Measurements from ENCODE around the gene BCL2L11. TPM values are rescaled to one million over a fixed set of nuclear protein-coding genes. Genes with fewer than 3 reads are reported as not detected.

Gene BCL2L11
- total and polyA plus RNA-seq, 9 of the 15 experiments (the other 6 are each of a cell fraction or from before 2014, with no cell fraction given): 2.2 to 18.8 (median 5.0) TPM

GRCh38 chr2:111196435-111196834 is 75.7 kb downstream of the BCL2L11 start (continued):
- TF ChIP-seq MBD2 (IDR thresholded peaks at IDR 0.05; ENCODE audit: borderline replicate concordance, low read depth) (no peak), DPF2 (IDR thresholded peaks at IDR 0.05) (no peak), MCM3 (IDR thresholded peaks at IDR 0.05) (no peak), BRD9 (IDR thresholded peaks at IDR 0.05; ENCODE audit: low read depth, partially characterized antibody) (no peak), ZNF507 (tag; conservative IDR thresholded peaks at IDR 0.05) (no peak), RBM14 (IDR thresholded peaks at IDR 0.05; ENCODE audit: borderline replicate concordance, insufficient read depth, low read depth, low read length) (no peak), ATF3 (IDR thresholded peaks at IDR 0.05) (no peak), ATF3 (CRISPR knock-in tag; conservative IDR thresholded peaks at IDR 0.05) (no peak)

- no peak overlapping the region for H2AFZ ChIP-seq (ENCODE audit: low read depth, low read length)
- no peak overlapping the region for H3K27ac ChIP-seq (ENCODE audit: extremely low read depth, low read depth, low read length)
- no peaks in the 10 kb centered on the region; a peak in 1 of 5 replicates for H3K4me1 ChIP-seq (replicated peaks in 1 of 2; ENCODE audit: control insufficient read depth in 2 of 2, insufficient read depth in 2 of 2, low read length in 2 of 2)
- intact Hi-C loops (cut with micrococcal nuclease) (no loop called here), in situ Hi-C loops (cut with MboI) (no loop called here)
- no peaks in the 10 kb centered on the region for H3K36me3 ChIP-seq (ENCODE audit: control insufficient read depth, insufficient read depth, low read length)
- H4K20me1 ChIP-seq (replicated peaks; ENCODE audit: control insufficient read depth, insufficient read depth, low read length): no peaks in the 10 kb centered on the region; the same call in 1 of the 2 replicates
- no peak overlapping the region for H3K4me2 ChIP-seq (ENCODE audit: insufficient read depth, low read length)
- CTCF ChIA-PET (ENCODE audit: low intra/inter-chr PET ratio): no interaction called here
- no peak overlapping the region for H3K4me3 ChIP-seq
- H3K27me3 ChIP-seq (ENCODE audit: control insufficient read depth in 2 of 2, insufficient read depth in 2 of 2, low read length in 2 of 2): no peaks in the 10 kb centered on the region
- no peak for FAIRE-seq
- no peak for ATAC-seq
- no peaks in the 10 kb centered on the region for H3K9me1 ChIP-seq (ENCODE audit: control insufficient read depth, insufficient read depth, low read length)
- no peaks in the 10 kb centered on the region for H3K9me3 ChIP-seq (replicated peaks; ENCODE audit: control insufficient read depth, insufficient read depth, low read depth, low read length)
- no TSS peak for BruUV-seq (replicated peaks)
- H3K79me2 ChIP-seq (ENCODE audit: control insufficient read depth, insufficient read depth, low read length): no peaks in the 10 kb centered on the region
- WGBS (ENCODE audit: insufficient coverage, low coverage, missing lambda C conversion rate): 51% methylated on average over 9 of the region's 9 CpGs
- POLR2A ChIA-PET: no interaction called here
- DNase-seq (ENCODE audit: extremely low read depth in 1 of 4, low spot score in 3 of 4): no peak
- no peak overlapping the region for H3K9ac ChIP-seq (ENCODE audit: insufficient read depth in 1 of 2, low read depth in 2 of 2, low read length in 2 of 2)
- no peak for TF ChIP-seq ZNF316 (IDR thresholded peaks at IDR 0.05)
- TF ChIP-seq ZBTB7A (IDR thresholded peaks at IDR 0.05; ENCODE audit: borderline replicate concordance, control insufficient read depth, low read depth, low read length): no peak
These were observed 78.0 kb downstream of the BCL2L11 start for GRCh38 chr2:111198701-111199100.
